Neuron (in vitro differentiated cells): ENCODE results near the gene DHRS13.

Source experiments
- H2AFZ ChIP-seq: one replicate; pipeline ENCODE4 v1.6.1; 2013; ENCODE audit warnings: low read depth, mild to moderate bottlenecking, inconsistent platforms, low read length, moderate library complexity
- H3K27me3 ChIP-seq: one replicate; pipeline ENCODE4 v1.6.1; 2013; ENCODE audit warnings: low read length; ENCODE audit not compliant: insufficient read depth
- H3K36me3 ChIP-seq: one replicate; pipeline ENCODE4 v1.6.1; 2013; ENCODE audit warnings: low read length; ENCODE audit not compliant: insufficient read depth
- H3K4me1 ChIP-seq: one replicate; pipeline ENCODE4 v1.6.1; 2013; ENCODE audit warnings: low read length; ENCODE audit not compliant: insufficient read depth
- H3K4me3 ChIP-seq: 2 replicates; pipeline ENCODE4 v1.5.1; 2013; ENCODE audit warnings: mild to moderate bottlenecking, low read length, moderate library complexity
- H3K9me3 ChIP-seq: one replicate; pipeline ENCODE4 v1.6.1; 2013; ENCODE audit warnings: low read length

DHRS13 gene

DNA sequence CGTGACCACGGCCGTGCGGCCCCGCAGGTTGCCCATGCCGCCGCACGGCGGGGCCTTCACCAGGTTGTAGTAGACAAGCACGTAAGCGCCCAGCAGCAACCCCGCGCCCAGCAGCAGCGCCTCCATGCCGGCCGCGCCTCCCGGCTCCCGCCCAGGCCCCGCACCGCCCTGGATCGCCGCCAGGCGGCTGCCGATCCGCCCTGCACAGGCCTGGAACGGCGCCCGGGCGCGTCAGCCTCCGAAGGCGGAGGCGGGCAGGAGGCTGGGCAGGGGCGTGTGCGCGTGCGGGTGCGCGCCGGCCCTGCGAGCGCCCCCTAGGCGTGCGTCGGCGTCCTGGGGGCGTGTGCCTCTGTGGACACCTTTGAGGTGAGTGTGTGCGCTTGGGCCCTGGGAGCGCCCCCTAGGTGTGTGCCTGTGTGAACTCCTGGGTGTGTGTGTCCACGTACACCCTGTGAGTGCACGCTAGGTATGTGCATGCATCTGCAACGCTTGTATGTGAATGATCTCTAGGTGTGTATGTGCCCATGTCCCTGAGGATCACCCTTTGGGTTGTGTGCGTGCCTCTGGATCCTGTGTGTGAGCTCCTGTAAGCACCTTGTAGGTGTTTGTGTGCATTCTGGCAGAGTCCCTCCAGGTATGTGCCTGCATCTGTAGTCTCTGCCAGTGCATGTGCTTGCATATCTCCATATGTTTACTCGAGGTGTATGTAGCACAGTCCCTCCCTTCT, at the start of gene DHRS13:
DHRS13 (minus strand) TSS at position 261 of the 727 bp plus-strand sequence; CDS start at position 126, 135 bp downstream.
- H3K4me1 ChIP-seq: peaks cover 8% of the 10 kb centered on the region
- peak within 1 kb of the TSS; percentile 55 for H3K4me3 ChIP-seq
- no peaks in the 10 kb centered on the region for H3K27me3 ChIP-seq
- H3K36me3 ChIP-seq: peaks cover 30% of the 10 kb centered on the region
- H3K9me3 ChIP-seq: no peaks in the 10 kb centered on the region
- H2AFZ ChIP-seq: peak within 1 kb of the TSS; percentile 85

GRCh38 chr17:28951991-28952975, 49.4 kb upstream of the DHRS13 start:
- Histone ChIP-seq H3K36me3 (peaks cover 2% of the 10 kb centered on the region), H2AFZ (peak overlapping the region; percentile 30), H3K4me3 (peak overlapping the region; percentile 65), H3K4me1 (peaks cover 26% of the 10 kb centered on the region), H3K27me3 (no peaks in the 10 kb centered on the region), H3K9me3 (no peaks in the 10 kb centered on the region)

- Histone ChIP-seq H3K9me3 (no peaks in the 10 kb centered on the region), H3K36me3 (peaks cover 4% of the 10 kb centered on the region), H3K27me3 (no peaks in the 10 kb centered on the region), H3K4me1 (peaks cover 28% of the 10 kb centered on the region), H2AFZ (peak within 1 kb of the TSS; percentile 30), H3K4me3 (peak within 1 kb of the TSS; percentile 88)
Observed at GRCh38 chr17:28951428-28951990, 48.6 kb upstream of the DHRS13 start, which contains the start of gene PHF12. TSS of gene PHF12 (minus strand) at chr17:28951518. CDS start at chr17:28950960, 558 bp downstream.

GRCh38 chr17:28950752-28951427, 48.0 kb upstream of the DHRS13 start:
- H3K27me3 ChIP-seq: no peaks in the 10 kb centered on the region
- H2AFZ ChIP-seq: no peak overlapping the region
- no peaks in the 10 kb centered on the region for H3K9me3 ChIP-seq
- peak overlapping the region; percentile 88 for H3K4me3 ChIP-seq
- peaks cover 11% of the 10 kb centered on the region for H3K36me3 ChIP-seq
- H3K4me1 ChIP-seq: peaks cover 31% of the 10 kb centered on the region

GRCh38 chr17:28950017-28950751, 47.3 kb upstream of the DHRS13 start:
- Histone ChIP-seq H3K27me3 (no peaks in the 10 kb centered on the region), H2AFZ (no peak overlapping the region), H3K4me1 (peaks cover 31% of the 10 kb centered on the region), H3K4me3 (peak overlapping the region; percentile 88), H3K36me3 (peaks cover 13% of the 10 kb centered on the region), H3K9me3 (no peaks in the 10 kb centered on the region)

DNA sequence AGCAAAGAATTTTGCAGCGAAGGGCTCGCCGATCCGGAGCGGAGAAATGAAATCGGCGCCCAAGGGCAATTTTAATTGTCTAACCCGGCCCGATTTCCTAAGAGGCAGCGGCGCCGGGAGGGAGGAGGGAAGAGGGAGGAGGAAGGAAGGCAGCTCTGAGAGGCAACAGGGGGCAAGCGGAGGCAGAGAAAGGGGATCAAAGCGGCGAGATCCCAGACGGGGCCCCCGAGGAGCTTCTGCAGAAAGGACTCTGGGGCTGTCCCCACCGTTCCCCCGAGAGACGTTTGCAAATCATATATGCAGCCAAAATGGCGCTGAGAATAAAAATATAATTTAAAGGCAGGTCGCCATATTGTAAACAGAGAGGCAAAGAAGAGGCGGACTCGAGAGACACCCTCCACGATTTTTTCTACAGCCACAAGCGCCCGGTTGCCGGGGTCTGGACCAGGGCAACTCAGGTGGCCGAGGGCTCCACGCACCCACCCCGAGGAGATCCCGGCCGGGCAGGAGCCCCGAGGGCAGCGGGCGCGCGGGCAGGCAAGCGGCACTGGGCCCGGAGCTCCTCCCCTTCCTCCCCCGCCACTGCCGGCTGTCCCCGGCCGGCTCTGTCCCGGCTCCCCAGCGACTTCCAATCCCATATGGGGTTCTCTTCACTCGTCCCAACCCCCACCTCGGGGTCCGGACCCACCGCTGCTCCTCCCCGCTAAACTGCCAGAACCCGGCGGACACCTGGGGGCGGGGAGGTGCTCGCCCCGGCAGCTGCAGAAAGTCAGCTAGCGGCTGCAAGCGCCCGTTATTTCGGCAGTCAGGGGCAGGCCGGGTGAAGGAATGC, 46.5 kb upstream of the DHRS13 start:
- H2AFZ ChIP-seq: no peak overlapping the region
- no peaks in the 10 kb centered on the region for H3K27me3 ChIP-seq
- peaks cover 31% of the 10 kb centered on the region for H3K4me1 ChIP-seq
- H3K4me3 ChIP-seq: peak overlapping the region; percentile 88
- H3K9me3 ChIP-seq: no peaks in the 10 kb centered on the region
- peaks cover 17% of the 10 kb centered on the region for H3K36me3 ChIP-seq

DNA sequence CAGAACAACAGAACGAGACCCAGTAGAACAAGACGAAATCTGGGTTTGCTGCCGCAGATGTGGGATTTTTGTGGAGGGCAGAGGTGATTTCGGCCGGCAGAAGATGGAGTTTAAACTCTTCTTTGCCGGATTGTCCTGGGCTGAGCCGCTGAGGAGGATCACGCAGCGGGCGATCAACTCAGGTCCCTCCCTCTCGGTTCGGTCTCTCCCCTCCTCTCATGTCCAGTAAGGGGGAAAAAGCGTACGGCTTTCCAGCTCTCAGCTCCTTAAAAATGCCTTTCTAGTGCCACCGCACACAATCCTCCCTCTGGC, 46.0 kb upstream of the DHRS13 start:
- Histone ChIP-seq H3K9me3 (no peaks in the 10 kb centered on the region), H3K36me3 (peaks cover 23% of the 10 kb centered on the region), H3K4me3 (peak overlapping the region; percentile 88), H2AFZ (no peak overlapping the region), H3K4me1 (peaks cover 31% of the 10 kb centered on the region), H3K27me3 (no peaks in the 10 kb centered on the region)

GRCh38 chr17:28948342-28948741, 45.5 kb upstream of the DHRS13 start:
- Histone ChIP-seq H3K27me3 (no peaks in the 10 kb centered on the region), H3K4me1 (peaks cover 30% of the 10 kb centered on the region), H3K36me3 (peaks cover 28% of the 10 kb centered on the region), H3K4me3 (peak overlapping the region; percentile 88), H2AFZ (no peak overlapping the region), H3K9me3 (no peaks in the 10 kb centered on the region)

- H3K36me3 ChIP-seq: peaks cover 32% of the 10 kb centered on the region
- H2AFZ ChIP-seq: no peak overlapping the region
- H3K27me3 ChIP-seq: no peaks in the 10 kb centered on the region
- no peaks in the 10 kb centered on the region for H3K9me3 ChIP-seq
- peaks cover 23% of the 10 kb centered on the region for H3K4me1 ChIP-seq
- H3K4me3 ChIP-seq: peak overlapping the region; percentile 88
Observed at GRCh38 chr17:28947639-28948038, 44.8 kb upstream of the DHRS13 start.

DNA sequence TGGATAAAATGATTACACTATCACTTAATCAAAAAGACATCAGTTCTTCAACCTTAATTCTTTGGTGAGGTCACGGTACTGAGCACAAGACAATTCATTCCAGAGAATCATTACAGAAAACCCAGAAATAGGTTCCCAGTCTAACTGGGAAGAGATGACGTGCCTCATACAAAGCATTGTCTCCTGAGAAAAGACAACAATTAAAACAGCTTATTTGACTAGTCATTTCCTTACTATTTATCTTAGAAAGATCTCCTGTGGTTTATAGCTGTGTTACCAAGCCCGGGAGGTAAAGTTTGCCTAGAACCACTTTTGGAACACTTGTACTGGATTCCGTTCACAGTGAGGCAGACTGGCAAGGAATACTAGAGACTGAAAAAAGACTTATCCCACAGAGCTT, 43.4 kb upstream of the DHRS13 start:
- peaks cover 32% of the 10 kb centered on the region for H3K36me3 ChIP-seq
- H2AFZ ChIP-seq: no peak overlapping the region
- H3K4me1 ChIP-seq: peaks cover 26% of the 10 kb centered on the region
- no peak overlapping the region for H3K4me3 ChIP-seq
- no peaks in the 10 kb centered on the region for H3K9me3 ChIP-seq
- H3K27me3 ChIP-seq: no peaks in the 10 kb centered on the region

DNA sequence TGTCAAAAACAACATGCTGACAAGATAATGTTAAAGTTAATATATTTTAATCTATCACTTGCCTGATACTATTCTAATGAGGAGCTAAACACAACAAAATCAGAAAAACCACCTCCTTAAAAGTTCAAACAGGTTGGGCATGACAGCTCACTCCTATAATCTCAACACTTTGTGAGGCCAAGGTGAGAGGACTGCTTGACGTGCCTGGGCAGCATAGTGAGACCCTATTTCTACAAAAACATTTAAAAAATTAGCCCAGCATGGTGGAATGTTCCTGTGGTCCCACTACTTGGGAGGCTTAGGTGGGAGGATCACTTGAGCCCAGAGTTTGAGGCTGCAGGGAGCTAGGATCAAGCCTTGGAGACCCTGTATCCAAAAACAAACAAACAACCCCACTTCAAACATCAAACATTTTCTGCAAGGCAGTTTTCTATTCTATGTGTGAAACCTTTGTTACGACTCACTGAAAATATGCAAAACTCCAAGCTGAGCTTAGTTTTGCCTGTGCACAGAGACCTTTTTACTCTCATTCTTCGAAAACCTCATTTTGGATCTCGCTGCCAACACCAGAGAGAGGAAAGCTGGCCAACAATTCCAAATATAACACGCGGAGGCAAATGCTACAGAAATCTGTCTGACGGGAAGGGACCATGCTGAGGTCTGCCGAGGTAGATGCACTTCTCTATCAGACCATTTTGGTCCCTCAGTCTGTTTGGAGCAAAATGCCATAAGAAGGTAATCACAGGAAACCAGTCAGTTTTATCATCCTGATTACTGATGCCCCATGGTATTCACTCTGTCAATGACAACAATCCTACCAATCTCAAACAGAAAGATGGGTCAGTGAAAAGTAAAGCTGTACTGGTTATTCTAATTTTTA, 42.2 kb upstream of the DHRS13 start:
- Histone ChIP-seq H3K4me1 (peaks cover 38% of the 10 kb centered on the region), H3K9me3 (no peaks in the 10 kb centered on the region), H3K27me3 (no peaks in the 10 kb centered on the region), H2AFZ (no peak overlapping the region), H3K4me3 (no peak overlapping the region), H3K36me3 (peaks cover 32% of the 10 kb centered on the region)
